GM19372 (cell line): ENCODE results near the gene OR5K2.
A peak's percentile ranks its signal among the peaks of the same experiment; 100 is the strongest.

ENCODE experiments used
- ATAC-seq: cut with Tn5 transposase; IDR thresholded peaks from one replicate; pipeline ENCODE4 v1.9.1; 2021; ENCODE audit warnings: mild to moderate bottlenecking, low read depth, moderate library complexity; ENCODE audit not compliant: unreplicated experiment

OR5K2 gene

GRCh38 chr3:98521897-98522543, 24.5 kb downstream of the OR5K2 start:
- ATAC-seq = peak; percentile 36

GRCh38 chr3:98522544-98523281, 25.2 kb downstream of the OR5K2 start, which contains the start of gene CLDND1:
Gene CLDND1 (minus strand): TSS chr3:98522902. CDS start chr3:98521424, 1,478 bp downstream.
- peak; percentile 79 for ATAC-seq

GRCh38 chr3:98525494-98525893, 28.0 kb downstream of the OR5K2 start:
- ATAC-seq = no peak

GRCh38 chr3:98528474-98529346, 31.2 kb downstream of the OR5K2 start:
- ATAC-seq = no peak

GRCh38 chr3:98529856-98530459, 32.5 kb downstream of the OR5K2 start:
- no peak for ATAC-seq

DNA sequence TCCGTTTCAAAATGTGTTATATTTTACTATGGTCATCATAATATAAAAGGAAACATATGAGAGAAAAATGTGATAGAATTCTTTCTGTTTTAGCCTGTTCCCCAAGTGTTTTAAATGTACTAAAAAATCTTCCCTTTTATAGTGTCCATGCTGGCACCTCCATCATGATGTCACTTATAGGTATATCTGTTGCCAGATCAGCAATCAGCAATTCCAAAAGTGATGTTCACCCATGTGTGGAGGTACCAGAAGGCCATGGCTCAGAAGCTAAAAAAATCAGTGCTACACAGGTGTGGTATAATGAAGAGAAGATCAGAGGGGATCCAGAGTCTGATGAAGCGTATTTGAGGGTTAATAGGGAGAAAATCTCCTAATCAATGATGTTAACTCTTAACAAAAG, 33.2 kb downstream of the OR5K2 start:
- no peak for ATAC-seq

- peak; percentile 24 for ATAC-seq
These were observed 34.3 kb downstream of the OR5K2 start, which contains the start of gene GPR15 for GRCh38 chr3:98531622-98532274. Gene GPR15 (plus strand): TSS chr3:98531978. CDS start chr3:98532034, 56 bp downstream.

- ATAC-seq = no peak
These were observed 34.8 kb downstream of the OR5K2 start for GRCh38 chr3:98532275-98532637.

- ATAC-seq = no peak
These were observed 35.5 kb downstream of the OR5K2 start for GRCh38 chr3:98532709-98533571.

- ATAC-seq = no peak
These were observed 36.7 kb downstream of the OR5K2 start for GRCh38 chr3:98534168-98534567.

DNA sequence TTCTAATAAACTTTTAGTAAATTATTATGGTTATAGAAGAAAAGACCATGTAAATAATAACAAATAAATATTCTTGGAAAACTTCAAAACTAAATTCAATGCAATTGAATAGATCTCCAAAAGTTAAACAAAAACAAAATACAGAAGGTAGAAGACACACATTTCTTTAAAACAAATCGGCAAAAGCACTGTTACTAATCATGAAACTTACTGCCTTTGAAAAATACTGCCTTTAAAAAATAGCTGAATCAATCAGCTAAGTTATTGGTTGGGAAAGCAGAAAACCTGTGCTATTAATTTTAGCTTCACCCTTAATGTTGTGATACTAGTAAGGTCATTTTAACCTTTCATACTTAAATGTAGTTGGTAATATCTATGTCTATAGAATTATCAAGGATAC, 37.3 kb downstream of the OR5K2 start:
- no peak for ATAC-seq

DNA sequence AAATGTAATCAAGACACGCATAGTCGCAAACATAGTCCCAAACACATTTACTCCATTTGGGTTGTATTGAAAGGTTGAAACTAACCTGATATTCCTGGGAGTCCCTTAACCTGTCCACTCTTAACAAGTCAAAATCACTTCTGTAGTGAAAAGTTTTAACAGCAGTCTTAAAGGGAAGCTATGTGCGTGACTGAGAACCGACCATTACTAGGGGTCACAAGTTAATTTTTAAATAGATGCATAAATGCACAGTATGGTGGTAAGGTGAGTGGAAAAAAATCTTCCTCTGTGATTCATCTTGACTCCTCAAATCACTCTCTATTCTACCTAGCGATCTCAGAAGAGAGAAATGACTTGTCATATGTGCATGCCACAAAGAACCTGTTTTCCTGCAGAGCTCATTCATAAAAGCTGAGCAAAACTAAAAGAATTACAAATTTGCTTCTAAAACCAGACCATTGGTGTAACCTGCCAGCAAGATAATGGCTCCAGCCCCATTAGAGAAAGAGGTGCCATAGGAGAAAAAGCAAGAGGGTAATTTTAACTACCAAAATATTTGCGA, 39.1 kb downstream of the OR5K2 start:
- peak; percentile 62 for ATAC-seq

- peak; percentile 36 for ATAC-seq
These were observed 42.9 kb downstream of the OR5K2 start for GRCh38 chr3:98540346-98540745.

- no peak for ATAC-seq
These were observed 44.2 kb downstream of the OR5K2 start for GRCh38 chr3:98541695-98542094.

- no peak for ATAC-seq
These were observed 45.1 kb downstream of the OR5K2 start for GRCh38 chr3:98542623-98543022.

- ATAC-seq = peak; percentile 43
These were observed 48.5 kb downstream of the OR5K2 start for GRCh38 chr3:98545940-98546339.
